ENCODE measurements around the gene CHID1. TPM values are rescaled to one million over a fixed set of nuclear protein-coding genes. Genes with fewer than 3 reads are reported as not detected.

Gene CHID1
- total and polyA plus RNA-seq, 2 of the 8 experiments (the other 6 are each of a cell fraction or from before 2014, with no cell fraction given): 81.2 to 88.5 TPM

DNA sequence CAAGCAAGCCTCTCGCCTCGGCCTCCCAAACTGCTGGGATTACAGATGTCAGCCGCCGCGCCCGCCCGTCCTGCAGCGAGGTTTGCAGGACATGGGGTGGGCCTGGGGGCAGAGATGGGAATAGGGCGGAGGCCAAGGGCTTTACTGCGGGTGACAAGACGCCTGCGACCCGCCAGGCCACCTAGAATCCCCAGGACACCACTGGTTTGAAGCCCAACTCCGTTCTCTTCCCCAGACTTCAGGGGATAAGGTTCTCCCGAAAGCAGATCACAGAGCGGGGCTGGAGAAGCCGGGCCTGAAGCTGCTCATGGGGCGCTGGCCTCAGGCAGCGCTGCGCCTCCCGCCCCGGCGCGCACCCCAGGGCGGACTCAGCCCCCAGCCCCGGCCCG, 68.6 kb downstream of the CHID1 start (continued):
- TF ChIP-seq EP300 (IDR thresholded peaks at IDR 0.05; ENCODE audit: borderline replicate concordance in 1 of 2, low read depth in 2 of 2, low read length in 2 of 2) (no peak), TAF7 (optimal IDR thresholded peaks at IDR 0.05; ENCODE audit: borderline replicate concordance, low read depth, low read length) (no peak)
